VCaP (cell line): Measurements from ENCODE around the gene SST.
A peak's percentile ranks its signal among the peaks of the same experiment; 100 is the strongest.
"Not testable (repeated sequence)": the region's sequence is repeated elsewhere in the genome, so short reads cannot be mapped to it uniquely, and the experiment has no call there.

Experiments
- H3K27ac ChIP-seq: fragments of 450-650 bp; 2 replicates; pipeline ENCODE4 v1.5.1; 2017
- TF ChIP-seq, protein P1 (sequence below): fragments of 450-650 bp; conservative IDR thresholded peaks from 2 replicates; pipeline ENCODE4 v1.5.1; 2017; ENCODE audit warnings: mild to moderate bottlenecking, moderate library complexity

The SST gene

DNA sequence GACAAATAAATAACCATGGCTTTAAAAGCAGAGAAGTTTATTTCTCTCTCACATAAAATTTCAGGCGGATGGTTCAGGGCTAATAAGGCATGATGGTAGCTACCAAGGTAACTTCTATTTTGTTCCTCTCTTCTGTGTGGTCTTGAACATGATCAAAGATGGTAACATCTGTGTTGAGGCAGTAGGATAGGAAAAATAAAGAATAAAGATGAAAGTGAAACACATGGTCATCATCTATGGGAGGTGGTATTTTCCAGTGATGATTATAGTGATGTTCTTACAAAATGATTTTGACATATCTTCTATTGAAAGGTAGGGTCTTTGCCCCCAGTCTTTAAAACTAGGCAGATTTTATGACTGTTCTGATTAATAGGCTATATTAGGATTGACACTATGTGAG lies 14.2 kb upstream of the SST start:
- H3K27ac ChIP-seq, result no peak overlapping the region
- TF ChIP-seq, protein P1, sequence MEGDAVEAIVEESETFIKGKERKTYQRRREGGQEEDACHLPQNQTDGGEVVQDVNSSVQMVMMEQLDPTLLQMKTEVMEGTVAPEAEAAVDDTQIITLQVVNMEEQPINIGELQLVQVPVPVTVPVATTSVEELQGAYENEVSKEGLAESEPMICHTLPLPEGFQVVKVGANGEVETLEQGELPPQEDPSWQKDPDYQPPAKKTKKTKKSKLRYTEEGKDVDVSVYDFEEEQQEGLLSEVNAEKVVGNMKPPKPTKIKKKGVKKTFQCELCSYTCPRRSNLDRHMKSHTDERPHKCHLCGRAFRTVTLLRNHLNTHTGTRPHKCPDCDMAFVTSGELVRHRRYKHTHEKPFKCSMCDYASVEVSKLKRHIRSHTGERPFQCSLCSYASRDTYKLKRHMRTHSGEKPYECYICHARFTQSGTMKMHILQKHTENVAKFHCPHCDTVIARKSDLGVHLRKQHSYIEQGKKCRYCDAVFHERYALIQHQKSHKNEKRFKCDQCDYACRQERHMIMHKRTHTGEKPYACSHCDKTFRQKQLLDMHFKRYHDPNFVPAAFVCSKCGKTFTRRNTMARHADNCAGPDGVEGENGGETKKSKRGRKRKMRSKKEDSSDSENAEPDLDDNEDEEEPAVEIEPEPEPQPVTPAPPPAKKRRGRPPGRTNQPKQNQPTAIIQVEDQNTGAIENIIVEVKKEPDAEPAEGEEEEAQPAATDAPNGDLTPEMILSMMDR, result no peak

DNA sequence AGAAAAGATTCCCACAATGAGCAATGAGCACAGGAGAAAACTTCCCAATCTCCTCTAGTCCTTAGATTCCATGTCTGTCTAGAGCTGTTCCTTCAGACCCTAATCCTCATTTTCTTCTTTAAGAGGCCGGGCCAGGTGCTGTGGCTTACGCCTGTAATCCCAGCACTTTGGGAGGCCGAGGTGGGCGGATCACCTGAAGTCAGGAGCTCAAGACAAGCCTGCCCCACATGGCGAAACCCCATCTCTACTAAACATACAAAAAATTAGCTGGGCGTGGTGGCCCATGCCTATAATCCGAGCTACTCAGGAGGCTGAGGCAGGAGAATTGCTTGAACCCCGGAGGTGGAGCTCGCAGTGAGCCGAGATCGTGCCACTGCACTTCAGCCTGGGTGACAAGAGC lies 11.6 kb upstream of the SST start:
- not testable (repeated sequence) for H3K27ac ChIP-seq

DNA sequence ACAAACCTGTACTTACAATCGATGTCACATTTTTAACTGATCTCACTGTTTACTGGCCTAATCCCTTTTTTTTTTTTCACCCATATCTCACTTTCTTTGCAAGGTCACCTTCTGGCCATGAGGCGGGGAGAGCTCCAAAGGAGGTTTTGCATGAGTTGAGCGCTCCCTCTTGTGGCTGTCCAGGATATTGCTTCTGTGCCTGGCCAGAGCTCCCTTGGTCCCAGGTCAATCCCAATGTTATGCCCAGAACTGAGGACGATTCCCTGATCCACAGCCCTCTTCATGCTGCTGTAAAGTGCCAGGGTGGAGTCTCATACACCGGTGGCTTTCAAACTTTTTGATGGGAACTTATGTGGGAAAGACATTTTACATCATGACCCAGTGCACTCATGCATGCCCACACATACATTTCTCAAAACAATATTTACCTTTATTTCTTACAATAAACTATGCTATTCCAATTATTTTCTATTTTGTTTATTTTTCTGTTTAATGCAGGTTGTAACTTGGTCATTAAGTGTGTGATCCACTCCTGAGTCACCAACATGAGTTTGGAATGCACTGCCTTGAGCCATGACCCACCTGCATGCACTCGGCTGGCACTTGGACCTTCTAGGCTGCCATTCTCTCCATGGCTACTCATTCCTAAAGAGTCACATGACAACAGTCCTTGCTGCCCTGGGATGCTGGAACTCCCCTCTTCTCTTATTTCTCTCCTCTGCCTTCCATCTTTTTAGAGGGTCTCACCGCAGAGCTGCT lies 9.6 kb upstream of the SST start:
- TF ChIP-seq, protein P1, result peak; percentile 91
- no peak overlapping the region for H3K27ac ChIP-seq

- TF ChIP-seq, protein P1, result peak; percentile 59
- H3K27ac ChIP-seq, result no peak overlapping the region
Measured at GRCh38 chr3:187678726-187679268, 8.6 kb upstream of the SST start.

- TF ChIP-seq, protein P1, result no peak
- no peak overlapping the region for H3K27ac ChIP-seq
Measured at GRCh38 chr3:187677604-187678003, 7.4 kb upstream of the SST start.

- H3K27ac ChIP-seq, result no peak overlapping the region
- TF ChIP-seq, protein P1, result no peak
Measured at GRCh38 chr3:187673012-187673411, 2.8 kb upstream of the SST start.

DNA sequence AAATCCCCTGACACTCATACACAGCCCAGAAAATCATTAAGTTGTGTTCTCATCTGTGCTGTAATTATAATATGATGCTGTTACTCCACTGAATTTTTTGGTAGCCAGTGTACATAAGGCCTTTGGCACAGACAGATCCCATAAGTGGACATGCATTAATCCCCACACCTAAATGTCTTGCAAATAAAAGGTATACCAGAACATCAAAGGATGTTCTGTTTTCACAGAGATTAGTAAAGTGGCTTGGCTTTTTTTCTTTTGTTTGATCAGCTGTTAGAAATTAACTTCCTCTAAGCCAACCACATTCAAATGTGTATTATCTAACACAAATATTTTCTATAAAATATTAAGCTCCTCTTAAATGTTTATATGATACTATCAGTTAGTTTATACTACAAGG lies 2.7 kb downstream of the SST start:
- no peak overlapping the region for H3K27ac ChIP-seq
- TF ChIP-seq, protein P1, result no peak

- TF ChIP-seq, protein P1, result no peak
- no peak overlapping the region for H3K27ac ChIP-seq
Measured at GRCh38 chr3:187665764-187666402, 4.3 kb downstream of the SST start.
